HCT116 (cell line): ENCODE data around the gene SORCS2. TPM values are rescaled to one million over a fixed set of nuclear protein-coding genes. Genes with fewer than 3 reads are reported as not detected.

Experiments
- ATAC-seq: fragments of 200-7000 bp; cut with Tn5 transposase; 2 replicates; pipeline ENCODE4 v1.9.1; 2020; ENCODE audit warnings: mild to moderate bottlenecking, moderate library complexity
- BruUV-seq: library from RNA; stranded (reverse); fragments of 400-500 nt; replicated peaks from 2 replicates; lab custom pipeline; 2021; lab: Mats Ljungman, UMichigan
- CTCF ChIA-PET: fragments of 300-600 bp; sonication (Branson Sonifier 250); formaldehyde crosslinking; loops from one replicate; lab custom pipeline; 2021; ENCODE audit warnings: antibody characterized with exemption; lab: Charles Lee
- POLR2A ChIA-PET: fragments of 300-600, 350-600 bp; sonication (Branson Sonifier 250); formaldehyde crosslinking; loops from one replicate; lab custom pipeline; 2021; ENCODE audit warnings: antibody characterized with exemption; lab: Charles Lee
- RAD21 ChIA-PET, 2 experiments: fragments of 300-600 bp; sonication (Branson Sonifier 250); formaldehyde crosslinking; loops; one replicate each; lab custom pipeline; 2023; ENCODE audit warnings: low total read pairs in 2 of 2; ENCODE audit not compliant: uncharacterized antibody in 2 of 2, unreplicated experiment in 2 of 2, low non-redundant PET in 1 of 2; lab: Charles Lee
- DNase-seq: peaks from one replicate; pipeline ENCODE4 v3.0.0-alpha.2; 2010; ENCODE audit warnings: low read depth, low spot score
- H2AFZ ChIP-seq: fragments of 200-600 bp; shearing (Covaris generic), sonication (generic); 2 replicates; pipeline ENCODE4 v1.6.1; 2017; ENCODE audit warnings: low read depth, mixed run types, mixed read lengths, antibody characterized with exemption, low read length; ENCODE audit not compliant: poor library complexity, severe bottlenecking
- H3K27ac ChIP-seq: 2 replicates; pipeline ENCODE4 v1.5.1; 2012; ENCODE audit warnings: low read depth, low read length
- H3K27me3 ChIP-seq: fragments of 200-600 bp; sonication (generic); 2 replicates; pipeline ENCODE4 v1.6.1; 2016; ENCODE audit warnings: mixed run types, low read length, mixed read lengths; ENCODE audit not compliant: insufficient read depth
- H3K36me3 ChIP-seq, 2 experiments: fragments of 200-500 bp in 1 of 2; fragments of 200-600 bp in 1 of 2; sonication (Bioruptor generic) in 1 of 2; sonication (generic) in 1 of 2; 2 replicates each; pipeline versions ENCODE4 v1.5.1 to v1.6.1; 2014 to 2016; ENCODE audit warnings: low read length in 2 of 2, inconsistent platforms in 1 of 2, mixed read lengths in 1 of 2, mixed run types in 1 of 2; ENCODE audit not compliant: insufficient read depth in 2 of 2, control insufficient read depth in 1 of 2
- H3K4me1 ChIP-seq, 2 experiments: fragments of 200-600 bp in 1 of 2; sonication (generic) in 1 of 2; 2 replicates each; pipeline versions ENCODE4 v1.5.1 to v1.6.1; 2012 to 2017; ENCODE audit warnings: low read length in 2 of 2, inconsistent platforms in 1 of 2, mild to moderate bottlenecking in 1 of 2, mixed read lengths in 1 of 2, mixed run types in 1 of 2, moderate library complexity in 1 of 2; ENCODE audit not compliant: insufficient read depth in 2 of 2, control insufficient read depth in 1 of 2
- H3K4me2 ChIP-seq: fragments of 200-600 bp; sonication (generic); 2 replicates; pipeline ENCODE4 v1.6.1; 2017; ENCODE audit warnings: mixed run types, low read length, mixed read lengths
- H3K4me3 ChIP-seq, 2 experiments: fragments of 200-600 bp in 1 of 2; sonication (generic) in 1 of 2; replicated peaks in 1 of 2; 2 replicates each; pipeline ENCODE4 v1.5.1; 2011 to 2016; ENCODE audit warnings: low read length in 2 of 2, control low read depth in 1 of 2, low read depth in 1 of 2, mild to moderate bottlenecking in 1 of 2, mixed read lengths in 1 of 2, mixed run types in 1 of 2
- H3K79me2 ChIP-seq: fragments of 200-600 bp; sonication (generic); 2 replicates; pipeline ENCODE4 v1.6.1; 2017; ENCODE audit warnings: mild to moderate bottlenecking, mixed run types, low read length, moderate library complexity, mixed read lengths; ENCODE audit not compliant: insufficient read depth
- H3K9ac ChIP-seq: fragments of 200-600 bp; sonication (generic); 2 replicates; pipeline ENCODE4 v1.6.1; 2016; ENCODE audit warnings: low read length, mixed read lengths
- H3K9me2 ChIP-seq: fragments of 200-600 bp; sonication (generic), shearing (Covaris generic); 2 replicates; pipeline ENCODE4 v1.6.1; 2017; ENCODE audit warnings: mixed run types, mild to moderate bottlenecking, moderate library complexity; ENCODE audit not compliant: insufficient read depth
- H3K9me3 ChIP-seq, 2 experiments: fragments of 200-500 bp in 1 of 2; fragments of 200-600 bp in 1 of 2; sonication (Bioruptor generic) in 1 of 2; sonication (generic) in 1 of 2; 2 replicates each; pipeline ENCODE4 v1.6.1; 2014 to 2017; ENCODE audit warnings: low read length in 2 of 2, mixed read lengths in 2 of 2, inconsistent platforms in 1 of 2, low read depth in 1 of 2, mild to moderate bottlenecking in 1 of 2, mixed run types in 1 of 2, moderate library complexity in 1 of 2; ENCODE audit not compliant: control insufficient read depth in 1 of 2, insufficient read depth in 1 of 2
- H4K20me1 ChIP-seq: fragments of 200-600 bp; sonication (generic), shearing (Covaris generic); 2 replicates; pipeline ENCODE4 v1.6.1; 2017; ENCODE audit warnings: mixed run types, mild to moderate bottlenecking, moderate library complexity; ENCODE audit not compliant: insufficient read depth
- CBX3 ChIP-seq: IDR thresholded peaks from 2 replicates; pipeline ENCODE4 v1.6.1; 2012; ENCODE audit warnings: low read depth
- EGR1 ChIP-seq: IDR thresholded peaks from 2 replicates; pipeline ENCODE4 v1.6.1; 2012; ENCODE audit warnings: low read depth
- EZH2phosphoT487 ChIP-seq: fragments of 200-600 bp; IDR thresholded peaks from 2 replicates; pipeline ENCODE4 v1.6.1; 2018; ENCODE audit warnings: antibody characterized with exemption, borderline replicate concordance
- FOSL1 ChIP-seq: IDR thresholded peaks from 2 replicates; pipeline ENCODE4 v1.6.1; 2012; ENCODE audit warnings: low read depth
- POLR2AphosphoS5 ChIP-seq: IDR thresholded peaks from 2 replicates; pipeline ENCODE4 v1.6.1; 2011; ENCODE audit warnings: mild to moderate bottlenecking, low read depth, low read length, moderate library complexity
- TCF7L2 ChIP-seq: IDR thresholded peaks from 2 replicates; pipeline ENCODE4 v1.7.0; 2011; ENCODE audit warnings: borderline replicate concordance, inconsistent platforms; ENCODE audit not compliant: insufficient read depth, insufficient read length; ENCODE audit errors: extremely low read depth
- YY1 ChIP-seq: IDR thresholded peaks from 2 replicates; pipeline ENCODE4 v1.6.1; 2011; ENCODE audit warnings: low read length, low read depth, moderate library complexity, mild to moderate bottlenecking; ENCODE audit not compliant: insufficient replicate concordance; ENCODE audit errors: extremely low read depth
- ZNF274 ChIP-seq: fragments of 200-500 bp; sonication (Bioruptor generic); IDR thresholded peaks from 2 replicates; pipeline ENCODE4 v1.6.1; 2014; ENCODE audit warnings: mild to moderate bottlenecking, low read depth, low read length, inconsistent platforms
- intact Hi-C: fragments of 100-400 bp; cut with micrococcal nuclease; formaldehyde crosslinking; loops from 2 replicates; pipeline ENCODE4 v1.10.0; 2022
- total RNA-seq: library from RNA; stranded (reverse); gene quantifications from one replicate; pipeline ENCODE4 v1.2.1, GENCODE V29; 2021; ENCODE audit not compliant: unreplicated experiment
- TF ChIP-seq, protein P1 (sequence below): IDR thresholded peaks from 2 replicates; pipeline ENCODE4 v1.6.1; 2011; ENCODE audit warnings: mild to moderate bottlenecking, low read length, moderate library complexity; ENCODE audit not compliant: insufficient replicate concordance; ENCODE audit errors: extremely low read depth
- TF ChIP-seq, protein P2 (sequence below): IDR thresholded peaks from 2 replicates; pipeline ENCODE4 v1.6.1; 2012

The SORCS2 gene
- total RNA-seq, 1 experiment from 2014 or later = 0.37 TPM

DNA sequence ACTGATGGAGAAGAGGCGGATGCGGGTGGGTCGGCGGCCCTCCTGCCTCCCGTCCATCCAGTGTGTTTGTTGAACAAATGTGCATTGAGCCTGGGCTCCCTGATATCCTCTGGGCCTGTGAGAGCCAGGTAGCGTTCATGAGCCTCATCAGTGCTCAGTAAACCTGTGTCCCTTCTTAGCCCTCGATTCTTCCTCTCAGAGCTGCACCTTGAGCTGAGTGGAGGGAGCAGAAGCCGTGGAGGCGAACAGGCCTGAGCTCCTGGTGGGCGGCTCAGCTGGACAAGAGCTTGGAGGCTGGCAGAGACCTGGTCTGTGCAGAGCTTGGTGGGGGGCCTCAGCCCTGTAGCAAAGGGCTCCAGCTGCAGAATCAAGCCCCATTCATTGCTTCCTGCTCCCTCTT lies 112.1 kb downstream of the SORCS2 start (continued):
- TF ChIP-seq ZNF274 (no peak), FOSL1 (no peak), EGR1 (no peak), YY1 (no peak), TCF7L2 (no peak)
- TF ChIP-seq, protein P1, sequence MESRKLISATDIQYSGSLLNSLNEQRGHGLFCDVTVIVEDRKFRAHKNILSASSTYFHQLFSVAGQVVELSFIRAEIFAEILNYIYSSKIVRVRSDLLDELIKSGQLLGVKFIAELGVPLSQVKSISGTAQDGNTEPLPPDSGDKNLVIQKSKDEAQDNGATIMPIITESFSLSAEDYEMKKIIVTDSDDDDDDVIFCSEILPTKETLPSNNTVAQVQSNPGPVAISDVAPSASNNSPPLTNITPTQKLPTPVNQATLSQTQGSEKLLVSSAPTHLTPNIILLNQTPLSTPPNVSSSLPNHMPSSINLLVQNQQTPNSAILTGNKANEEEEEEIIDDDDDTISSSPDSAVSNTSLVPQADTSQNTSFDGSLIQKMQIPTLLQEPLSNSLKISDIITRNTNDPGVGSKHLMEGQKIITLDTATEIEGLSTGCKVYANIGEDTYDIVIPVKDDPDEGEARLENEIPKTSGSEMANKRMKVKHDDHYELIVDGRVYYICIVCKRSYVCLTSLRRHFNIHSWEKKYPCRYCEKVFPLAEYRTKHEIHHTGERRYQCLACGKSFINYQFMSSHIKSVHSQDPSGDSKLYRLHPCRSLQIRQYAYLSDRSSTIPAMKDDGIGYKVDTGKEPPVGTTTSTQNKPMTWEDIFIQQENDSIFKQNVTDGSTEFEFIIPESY = no peak
- TF ChIP-seq, protein P2, sequence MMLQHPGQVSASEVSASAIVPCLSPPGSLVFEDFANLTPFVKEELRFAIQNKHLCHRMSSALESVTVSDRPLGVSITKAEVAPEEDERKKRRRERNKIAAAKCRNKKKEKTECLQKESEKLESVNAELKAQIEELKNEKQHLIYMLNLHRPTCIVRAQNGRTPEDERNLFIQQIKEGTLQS = no peak

DNA sequence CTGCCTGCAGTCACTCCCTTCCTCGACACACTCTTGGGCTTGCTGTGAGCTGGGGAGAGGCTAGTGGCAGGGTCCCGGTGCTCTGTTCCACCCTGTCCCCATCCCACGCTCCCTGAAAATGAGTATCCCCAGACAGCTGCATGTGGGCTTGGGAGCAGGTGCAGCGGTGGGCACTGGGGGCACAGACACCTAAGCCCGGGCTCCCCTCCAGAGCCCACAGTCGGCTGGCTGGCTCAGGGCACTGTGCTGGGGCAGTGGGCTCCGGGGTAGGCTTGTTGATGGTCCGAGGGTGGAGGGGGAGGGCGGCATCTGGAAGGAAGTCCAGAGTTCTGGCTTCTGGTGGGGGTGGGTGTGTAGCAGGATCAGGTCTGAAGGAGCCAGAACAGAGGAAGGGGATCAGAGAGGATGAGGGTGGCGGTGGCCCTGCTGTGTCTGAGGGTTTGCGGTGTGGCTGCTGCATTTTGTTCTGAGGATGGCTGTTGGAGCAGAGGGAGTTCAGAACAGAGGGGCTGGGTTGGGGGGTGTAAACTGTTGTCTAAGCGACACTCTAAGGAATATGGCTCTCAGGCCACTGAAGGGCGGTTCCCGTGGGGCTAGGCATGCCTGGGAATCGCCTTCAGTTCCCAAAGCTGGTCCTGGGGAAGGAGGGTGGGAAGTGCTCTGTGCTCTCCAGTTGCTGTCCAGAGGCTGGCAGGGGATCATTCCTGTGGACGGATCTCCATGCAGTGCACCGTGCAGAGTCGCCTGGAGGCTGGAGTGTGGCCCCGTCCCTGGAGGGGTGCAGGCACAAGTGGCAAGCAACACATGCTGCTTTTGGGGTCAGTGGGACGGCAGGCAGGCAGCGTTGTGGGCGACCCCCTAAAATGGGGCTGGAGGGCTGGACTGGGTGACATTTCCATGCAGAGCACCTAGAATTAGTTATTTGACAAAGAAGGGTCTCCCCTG lies 114.0 kb downstream of the SORCS2 start:
- no peaks in the 10 kb centered on the region for H3K9me2 ChIP-seq
- TF ChIP-seq TCF7L2 (no peak), EZH2phosphoT487 (no peak), CBX3 (no peak), POLR2AphosphoS5 (no peak)
- TF ChIP-seq, protein P2 = no peak
- RAD21 ChIA-PET = no interaction called here
- H3K79me2 ChIP-seq = no peaks in the 10 kb centered on the region
- no peaks in the 10 kb centered on the region for H3K36me3 ChIP-seq
- H4K20me1 ChIP-seq = no peaks in the 10 kb centered on the region
- no peaks in the 10 kb centered on the region for H3K9me3 ChIP-seq
- H3K9ac ChIP-seq = no peak overlapping the region
- no TSS peak for BruUV-seq
- H3K4me1 ChIP-seq = no peaks in the 10 kb centered on the region
- CTCF ChIA-PET = no interaction called here
- DNase-seq (no peak), ATAC-seq (no peak)
- H3K27ac ChIP-seq = no peak overlapping the region
- H3K4me2 ChIP-seq = no peak overlapping the region
- POLR2A ChIA-PET = no interaction called here
- H3K27me3 ChIP-seq = peaks cover 20% of the 10 kb centered on the region; the same call in 1 of the 2 replicates
- intact Hi-C loops = no loop called here
- H2AFZ ChIP-seq = no peak overlapping the region
- no peak overlapping the region for H3K4me3 ChIP-seq
